Activated T-helper 17 cell treated with anti-CD3 and anti-CD28 coated beads, Interleukin-2, amount 50 U/mL, for 72 hours (primary cell): ENCODE measurements around the gene KLHL26. TPM values are rescaled to one million over a fixed set of nuclear protein-coding genes. Genes with fewer than 3 reads are reported as not detected.
"Not testable (repeated sequence)": the region's sequence is repeated elsewhere in the genome, so short reads cannot be mapped to it uniquely, and the experiment has no call there.

Source experiments
- ATAC-seq: fragments of 150-1000 bp; cut with Tn5 transposase; replicated peaks from 2 replicates; pipeline ENCODE4 v1.10.0; 2021; ENCODE audit warnings: mild to moderate bottlenecking, moderate library complexity
- H3K27ac Mint-ChIP-seq: one replicate; pipeline ENCODE4 v1.8.0; 2022; ENCODE audit warnings: mixed read lengths
- H3K27me3 Mint-ChIP-seq: one replicate; pipeline ENCODE4 v1.8.0; 2022; ENCODE audit warnings: mixed read lengths
- H3K36me3 Mint-ChIP-seq: one replicate; pipeline ENCODE4 v1.8.0; 2022; ENCODE audit warnings: low read depth, mild to moderate bottlenecking, mixed read lengths
- H3K4me1 Mint-ChIP-seq: one replicate; pipeline ENCODE4 v1.8.0; 2022; ENCODE audit warnings: mixed read lengths
- H3K4me3 Mint-ChIP-seq: one replicate; pipeline ENCODE4 v1.8.0; 2022; ENCODE audit warnings: mild to moderate bottlenecking, mixed read lengths
- H3K9me3 Mint-ChIP-seq: one replicate; pipeline ENCODE4 v1.8.0; 2022; ENCODE audit warnings: mixed read lengths
- total RNA-seq, 2 donors: library from RNA; stranded (reverse); gene quantifications; one replicate each; pipeline ENCODE4 v1.2.3, GENCODE V29; 2022

Gene KLHL26
- total RNA-seq, 2 donors from 2014 or later = 10.6 to 11.4 TPM

DNA sequence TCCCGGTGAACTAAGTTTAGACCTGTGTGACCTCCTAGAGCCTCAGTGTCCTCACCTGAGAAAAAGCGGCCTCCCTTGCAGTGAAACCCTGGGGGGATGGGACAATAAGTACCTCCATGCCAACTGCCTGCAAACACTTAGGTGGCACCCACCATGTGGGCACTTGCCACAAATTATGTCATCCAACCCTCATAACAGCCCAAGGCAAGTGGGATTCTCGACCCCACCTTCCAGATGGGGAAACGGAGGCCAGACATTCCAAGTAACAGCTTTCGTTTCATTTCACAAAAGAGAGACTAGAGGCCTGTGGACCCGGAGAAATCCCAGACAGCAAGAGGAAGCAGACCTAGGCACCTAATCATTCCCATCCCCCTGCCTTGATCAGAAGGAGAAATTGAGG, 41.4 kb upstream of the KLHL26 start:
- peaks cover 4% of the 10 kb centered on the region for H3K4me1 Mint-ChIP-seq
- H3K27ac Mint-ChIP-seq = no peak overlapping the region
- no peaks in the 10 kb centered on the region for H3K9me3 Mint-ChIP-seq
- no peak overlapping the region for H3K4me3 Mint-ChIP-seq
- no peak for ATAC-seq
- H3K27me3 Mint-ChIP-seq = no peaks in the 10 kb centered on the region
- H3K36me3 Mint-ChIP-seq = peaks cover 14% of the 10 kb centered on the region

DNA sequence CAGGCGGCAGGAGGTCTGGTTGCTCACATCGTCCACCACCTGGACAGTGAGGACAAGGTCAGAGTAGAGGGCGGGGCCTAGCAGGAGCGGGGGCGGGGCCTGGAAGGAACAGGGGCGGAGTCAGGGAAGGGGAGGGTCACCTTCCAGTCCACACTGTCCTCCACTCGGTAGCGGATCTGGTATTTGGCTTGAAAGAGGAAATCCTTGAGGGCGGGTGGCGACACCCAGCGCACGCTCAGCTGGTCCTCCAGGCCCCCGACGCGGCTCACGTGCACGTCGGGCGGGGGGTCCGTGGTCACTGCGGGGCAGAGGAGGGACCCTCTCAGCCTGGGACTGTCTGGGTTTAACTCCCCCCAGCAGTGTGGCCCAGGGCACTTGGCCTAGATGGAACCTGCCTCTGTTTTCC, 40.1 kb upstream of the KLHL26 start:
- H3K4me1 Mint-ChIP-seq = peaks cover 4% of the 10 kb centered on the region
- ATAC-seq = no peak

DNA sequence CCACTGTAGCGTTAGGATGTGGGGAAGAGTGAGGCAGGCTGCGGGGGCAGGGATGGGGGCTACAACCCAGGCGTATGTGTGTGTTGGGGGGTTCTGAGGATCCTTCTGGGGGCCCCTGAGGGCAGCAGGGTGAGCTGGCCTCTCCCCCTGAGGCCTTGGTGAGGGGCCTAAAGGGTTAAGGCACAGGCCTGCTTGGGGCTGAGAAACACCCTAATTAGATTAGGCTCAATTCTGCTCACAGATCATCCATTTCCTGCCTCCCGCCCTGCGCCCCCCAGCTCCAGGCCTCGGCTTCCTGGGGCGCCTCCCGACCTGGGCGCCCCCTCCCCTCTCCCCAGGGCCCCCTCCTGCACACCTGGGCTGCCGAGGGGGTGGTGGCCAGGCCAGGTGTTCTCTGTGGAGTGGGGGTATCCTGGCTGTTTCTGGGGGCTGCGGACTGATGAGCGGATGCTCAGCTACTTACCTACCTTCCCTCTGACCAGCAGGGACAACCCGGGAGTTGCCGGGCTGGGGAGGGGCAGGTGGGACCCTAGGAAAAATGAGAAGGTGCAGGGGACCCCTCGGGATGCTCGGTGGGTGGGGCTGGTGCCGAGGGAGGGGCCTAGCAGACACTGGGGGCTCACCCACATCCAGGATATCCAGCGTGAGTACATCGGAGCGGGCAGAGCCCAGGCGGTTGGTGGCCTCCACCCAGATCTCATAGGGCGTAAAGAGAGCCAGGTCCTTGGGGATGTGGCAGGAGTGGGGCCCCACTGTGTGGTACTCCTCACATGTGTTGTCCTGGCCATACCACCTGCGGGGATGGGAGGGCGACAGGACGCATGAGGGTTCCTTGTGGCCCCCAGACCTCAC, 38.8 kb upstream of the KLHL26 start:
- Mint-ChIP-seq H3K36me3 (no peaks in the 10 kb centered on the region), H3K4me3 (no peak overlapping the region), H3K27ac (no peak overlapping the region), H3K27me3 (peaks cover 7% of the 10 kb centered on the region), H3K4me1 (peaks cover 7% of the 10 kb centered on the region), H3K9me3 (no peaks in the 10 kb centered on the region)
- ATAC-seq = no peak

More for the DNA sequence above, 40.1 kb upstream of the KLHL26 start:
- Mint-ChIP-seq H3K4me3 (no peak overlapping the region), H3K27me3 (peaks cover 3% of the 10 kb centered on the region), H3K36me3 (peaks cover 1% of the 10 kb centered on the region), H3K27ac (no peak overlapping the region), H3K9me3 (no peaks in the 10 kb centered on the region)

DNA sequence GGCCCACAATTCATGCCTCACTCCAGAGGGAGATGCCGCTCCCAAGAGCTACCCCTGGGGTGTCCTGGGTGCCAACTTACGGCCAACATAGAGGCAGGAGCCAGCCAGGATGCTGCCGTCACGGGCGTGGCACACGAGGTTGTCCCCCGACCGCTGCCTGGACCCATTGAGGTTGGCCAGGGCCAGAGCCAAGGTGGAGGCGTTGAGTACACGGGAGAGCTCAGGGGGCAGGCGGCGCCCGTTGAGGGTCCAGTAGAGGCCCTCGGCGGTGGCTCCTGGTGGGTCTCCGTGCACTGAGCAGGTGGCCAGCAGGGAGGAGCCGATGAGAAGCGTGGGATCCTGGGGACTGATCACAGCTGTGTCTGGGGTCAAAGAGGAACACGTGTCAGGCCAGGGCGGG, 37.3 kb upstream of the KLHL26 start:
- Mint-ChIP-seq H3K4me3 (no peak overlapping the region), H3K9me3 (no peaks in the 10 kb centered on the region), H3K36me3 (no peaks in the 10 kb centered on the region), H3K27me3 (peaks cover 11% of the 10 kb centered on the region), H3K27ac (no peak overlapping the region), H3K4me1 (peaks cover 10% of the 10 kb centered on the region)
- ATAC-seq = no peak

DNA sequence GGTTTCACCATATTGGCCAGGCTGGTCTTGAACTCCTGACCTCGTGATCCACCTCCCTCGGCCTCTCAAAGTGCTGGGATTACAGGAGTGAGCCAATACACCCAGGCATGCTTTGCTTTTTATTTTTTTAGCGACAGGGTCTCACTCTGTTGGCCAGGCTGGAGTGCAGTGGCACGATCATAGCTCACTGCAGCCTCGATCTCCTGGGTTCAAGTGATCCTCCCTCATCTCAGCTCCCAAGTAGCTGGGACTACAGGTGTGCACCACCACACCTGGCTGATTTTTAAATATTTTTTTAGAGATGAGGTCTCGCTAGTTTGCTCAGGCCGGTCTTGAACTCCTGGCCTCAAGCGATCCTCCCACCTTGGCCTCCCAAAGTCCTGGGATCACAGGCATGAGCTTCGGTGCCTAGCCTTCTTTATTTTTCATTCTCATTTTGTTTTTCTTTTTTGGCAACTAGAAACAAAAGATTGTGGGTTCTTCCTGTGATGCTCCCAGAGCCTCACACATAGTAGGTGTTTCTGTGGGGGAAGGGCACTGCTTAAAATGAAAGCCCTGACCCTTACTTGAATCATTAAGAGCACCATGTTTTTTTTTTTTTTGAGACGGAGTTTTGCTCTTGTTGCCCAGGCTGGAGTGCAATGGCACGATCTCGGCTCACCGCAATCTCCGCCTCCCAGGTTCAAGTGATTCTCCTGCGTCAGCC, 36.0 kb upstream of the KLHL26 start:
- H3K27me3 Mint-ChIP-seq = peaks cover 20% of the 10 kb centered on the region
- not testable (repeated sequence) for H3K27ac Mint-ChIP-seq, H3K36me3 Mint-ChIP-seq, H3K4me1 Mint-ChIP-seq, ATAC-seq, H3K9me3 Mint-ChIP-seq, H3K4me3 Mint-ChIP-seq

DNA sequence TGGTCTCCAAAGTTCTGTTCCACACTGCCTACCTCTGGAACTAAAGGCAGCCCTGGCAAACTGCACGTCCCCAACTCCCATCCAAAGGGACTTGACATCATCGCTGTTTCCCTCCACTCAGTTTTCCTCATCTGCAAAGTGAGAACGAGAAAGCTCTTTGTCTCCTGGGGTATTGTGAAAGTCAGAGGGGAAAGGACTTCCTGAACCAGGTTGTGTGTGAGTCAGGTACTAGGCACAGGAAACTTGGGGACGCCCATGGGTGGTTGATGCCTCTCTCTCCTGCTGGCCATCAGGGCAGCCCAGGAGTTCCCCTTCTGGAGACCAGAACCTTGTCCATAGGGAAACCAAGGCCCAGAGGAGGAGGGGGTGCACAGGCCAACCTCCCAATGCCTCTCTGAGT, 35.0 kb upstream of the KLHL26 start:
- Mint-ChIP-seq H3K4me1 (peaks cover 10% of the 10 kb centered on the region), H3K36me3 (no peaks in the 10 kb centered on the region), H3K27ac (no peak overlapping the region), H3K27me3 (peaks cover 20% of the 10 kb centered on the region), H3K9me3 (no peaks in the 10 kb centered on the region), H3K4me3 (no peak overlapping the region)
- no peak for ATAC-seq

DNA sequence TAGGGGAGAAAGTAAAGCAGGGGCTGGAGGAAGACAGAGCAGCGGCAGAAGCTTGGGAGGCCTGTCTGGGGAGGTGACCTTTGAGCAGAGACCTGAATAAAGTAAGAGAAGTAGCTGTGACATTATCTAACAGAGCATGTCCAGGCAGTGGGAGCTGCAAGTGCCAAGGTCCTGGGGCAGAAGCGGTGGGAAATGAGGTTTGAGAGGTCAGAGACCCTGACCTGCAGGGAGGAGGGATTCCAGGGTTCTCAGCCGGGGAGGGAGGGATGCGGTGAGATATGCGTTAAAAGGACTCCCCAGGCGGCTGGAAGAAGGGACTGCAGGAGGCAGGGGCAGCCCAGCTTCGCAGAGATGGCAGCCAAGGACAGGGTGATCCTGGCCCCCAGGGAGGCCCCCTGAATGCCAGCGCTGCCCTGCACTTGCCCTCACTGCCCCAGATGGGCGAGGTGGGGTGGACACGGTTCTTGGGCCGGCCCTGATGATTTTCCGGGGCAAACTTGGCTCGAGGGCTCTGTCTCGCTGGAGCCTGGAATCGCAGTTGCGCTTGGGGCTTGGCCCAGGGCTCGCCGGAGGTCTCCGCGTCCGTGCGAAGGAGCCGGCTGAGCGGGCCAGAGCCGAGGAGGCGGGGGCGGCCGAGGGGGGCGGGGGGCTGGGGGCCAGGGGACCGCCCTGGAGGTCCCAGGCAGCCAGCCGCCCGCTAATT, 33.4 kb upstream of the KLHL26 start:
- Mint-ChIP-seq H3K27me3 (peaks cover 26% of the 10 kb centered on the region), H3K27ac (no peak overlapping the region), H3K4me1 (peaks cover 10% of the 10 kb centered on the region), H3K9me3 (no peaks in the 10 kb centered on the region), H3K4me3 (no peak overlapping the region), H3K36me3 (no peaks in the 10 kb centered on the region)
- peak; percentile 42 for ATAC-seq

DNA sequence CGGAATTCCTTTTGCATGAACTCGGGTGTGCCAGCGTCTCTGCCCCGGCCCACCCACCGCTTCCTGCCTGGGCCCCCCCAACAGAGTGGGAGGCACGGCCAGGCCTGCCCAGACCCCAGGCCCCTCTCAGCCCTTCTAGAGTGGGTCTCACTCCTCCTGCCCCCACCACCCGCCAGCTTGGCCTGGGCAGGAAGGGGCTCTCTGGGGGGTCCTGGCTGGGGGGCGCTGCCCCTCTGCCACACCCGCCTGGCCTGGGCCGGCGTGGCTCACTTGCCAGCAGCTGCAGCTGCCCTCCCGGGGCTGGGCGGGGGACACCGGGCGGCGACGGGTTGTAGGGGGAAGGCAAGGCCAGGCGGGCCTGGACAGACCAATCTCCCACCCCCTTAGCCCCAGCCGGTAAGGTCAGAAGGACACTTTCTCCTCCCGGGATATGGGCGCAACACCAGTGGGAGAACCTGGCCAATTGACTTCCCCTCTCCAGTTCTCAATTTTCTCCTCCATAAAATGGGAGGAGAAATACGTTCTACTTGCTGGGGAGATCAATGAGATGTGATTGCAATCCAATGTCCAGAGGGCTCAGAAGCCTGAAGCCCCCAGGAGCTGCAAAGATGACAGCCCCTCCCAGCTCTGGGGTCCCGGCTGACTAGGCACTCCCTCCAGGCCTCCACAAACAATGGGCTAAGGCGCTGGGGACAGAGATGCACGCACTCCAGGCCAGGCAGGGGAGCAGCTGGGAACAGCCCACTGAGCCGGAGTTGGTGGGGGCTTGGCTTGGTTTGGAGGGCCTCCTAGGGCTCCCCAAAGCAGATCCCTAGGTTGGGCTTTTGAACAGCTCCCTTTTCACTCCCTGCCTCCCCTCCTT, 32.6 kb upstream of the KLHL26 start:
- no peak for ATAC-seq
- H3K27ac Mint-ChIP-seq = no peak overlapping the region
- H3K36me3 Mint-ChIP-seq = no peaks in the 10 kb centered on the region
- H3K4me3 Mint-ChIP-seq = no peak overlapping the region
- no peaks in the 10 kb centered on the region for H3K9me3 Mint-ChIP-seq
- H3K27me3 Mint-ChIP-seq = peaks cover 33% of the 10 kb centered on the region
- peaks cover 10% of the 10 kb centered on the region for H3K4me1 Mint-ChIP-seq

DNA sequence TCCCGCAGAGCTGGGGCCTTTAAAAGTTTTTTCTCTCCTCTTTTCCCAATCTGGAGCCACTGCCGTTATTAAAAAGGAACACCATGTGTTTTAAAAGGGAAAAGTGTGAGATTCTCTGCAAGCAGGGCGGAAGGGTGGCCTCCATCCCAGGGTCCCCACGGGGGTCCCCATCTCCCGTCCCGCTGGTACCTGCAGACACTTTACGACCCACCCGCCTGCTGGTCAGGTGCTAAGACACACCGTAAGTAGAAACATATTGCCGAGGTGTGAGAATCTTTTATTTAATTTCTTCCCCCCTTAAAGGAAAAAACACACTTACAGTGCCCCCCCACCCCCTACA, 32.0 kb upstream of the KLHL26 start:
- Mint-ChIP-seq H3K9me3 (no peaks in the 10 kb centered on the region), H3K36me3 (no peaks in the 10 kb centered on the region), H3K4me1 (peaks cover 10% of the 10 kb centered on the region), H3K27ac (no peak overlapping the region), H3K4me3 (no peak overlapping the region), H3K27me3 (peaks cover 39% of the 10 kb centered on the region)
- ATAC-seq = no peak

DNA sequence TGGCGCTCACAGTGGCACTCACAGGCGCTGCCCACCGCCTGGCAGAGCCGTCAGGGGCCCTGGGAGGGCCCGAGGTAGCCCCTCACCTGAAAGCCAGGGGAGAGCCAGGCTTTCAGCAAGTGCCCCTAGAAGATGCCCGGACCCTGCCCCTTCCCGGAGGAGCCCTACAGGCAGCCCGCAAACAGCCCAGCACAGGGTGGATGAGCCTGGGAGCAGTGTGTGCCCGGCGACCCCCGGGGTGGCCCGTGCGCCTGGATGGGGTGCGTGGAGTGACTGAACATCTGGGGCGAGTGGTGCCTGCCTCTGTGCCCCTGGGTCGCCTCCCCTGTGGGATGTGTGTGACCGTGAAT, 31.7 kb upstream of the KLHL26 start:
- ATAC-seq = no peak
- Mint-ChIP-seq H3K4me3 (no peak overlapping the region), H3K27ac (no peak overlapping the region), H3K36me3 (no peaks in the 10 kb centered on the region), H3K4me1 (peaks cover 10% of the 10 kb centered on the region), H3K9me3 (no peaks in the 10 kb centered on the region), H3K27me3 (peaks cover 40% of the 10 kb centered on the region)

DNA sequence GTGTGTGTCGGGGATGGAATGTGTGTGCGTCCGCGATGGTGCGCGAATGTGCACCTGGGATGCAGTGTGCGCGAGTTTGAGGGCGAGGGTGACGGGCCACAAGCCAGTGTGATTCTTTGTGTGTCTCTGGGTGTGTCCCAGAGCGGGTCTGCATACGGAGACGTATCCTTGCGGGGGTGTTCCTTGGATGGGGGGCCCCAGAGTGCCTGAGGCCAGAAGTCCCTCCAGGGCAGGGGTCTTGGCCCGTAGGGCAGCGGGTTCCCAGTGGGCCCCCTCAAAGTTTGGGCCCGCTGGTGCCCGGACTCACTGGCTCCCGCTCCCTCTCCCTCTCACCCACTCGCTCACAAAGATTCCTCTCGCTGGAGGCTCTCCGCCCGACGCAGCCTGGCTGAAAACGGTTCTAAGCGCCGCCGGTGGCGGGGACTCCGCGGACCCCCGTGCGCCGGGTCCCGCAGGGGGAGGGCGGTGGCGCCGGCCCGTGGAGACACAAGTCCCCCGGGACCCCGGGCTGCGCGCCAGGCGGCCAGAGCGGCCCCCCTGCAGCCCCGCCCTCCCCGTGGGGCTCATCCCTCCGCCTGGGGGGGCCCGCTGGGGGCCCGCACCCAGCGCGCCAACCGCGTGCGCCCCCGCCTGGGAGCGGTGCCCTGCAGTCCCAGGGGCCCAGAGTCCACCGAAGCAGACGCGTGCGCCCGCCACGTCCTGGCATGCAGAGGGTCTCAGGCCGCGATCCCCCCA, 31.1 kb upstream of the KLHL26 start:
- no peak overlapping the region for H3K27ac Mint-ChIP-seq
- ATAC-seq = no peak
- H3K4me1 Mint-ChIP-seq = peaks cover 10% of the 10 kb centered on the region
- peaks cover 40% of the 10 kb centered on the region for H3K27me3 Mint-ChIP-seq
- H3K9me3 Mint-ChIP-seq = no peaks in the 10 kb centered on the region
- H3K36me3 Mint-ChIP-seq = no peaks in the 10 kb centered on the region
- no peak overlapping the region for H3K4me3 Mint-ChIP-seq

DNA sequence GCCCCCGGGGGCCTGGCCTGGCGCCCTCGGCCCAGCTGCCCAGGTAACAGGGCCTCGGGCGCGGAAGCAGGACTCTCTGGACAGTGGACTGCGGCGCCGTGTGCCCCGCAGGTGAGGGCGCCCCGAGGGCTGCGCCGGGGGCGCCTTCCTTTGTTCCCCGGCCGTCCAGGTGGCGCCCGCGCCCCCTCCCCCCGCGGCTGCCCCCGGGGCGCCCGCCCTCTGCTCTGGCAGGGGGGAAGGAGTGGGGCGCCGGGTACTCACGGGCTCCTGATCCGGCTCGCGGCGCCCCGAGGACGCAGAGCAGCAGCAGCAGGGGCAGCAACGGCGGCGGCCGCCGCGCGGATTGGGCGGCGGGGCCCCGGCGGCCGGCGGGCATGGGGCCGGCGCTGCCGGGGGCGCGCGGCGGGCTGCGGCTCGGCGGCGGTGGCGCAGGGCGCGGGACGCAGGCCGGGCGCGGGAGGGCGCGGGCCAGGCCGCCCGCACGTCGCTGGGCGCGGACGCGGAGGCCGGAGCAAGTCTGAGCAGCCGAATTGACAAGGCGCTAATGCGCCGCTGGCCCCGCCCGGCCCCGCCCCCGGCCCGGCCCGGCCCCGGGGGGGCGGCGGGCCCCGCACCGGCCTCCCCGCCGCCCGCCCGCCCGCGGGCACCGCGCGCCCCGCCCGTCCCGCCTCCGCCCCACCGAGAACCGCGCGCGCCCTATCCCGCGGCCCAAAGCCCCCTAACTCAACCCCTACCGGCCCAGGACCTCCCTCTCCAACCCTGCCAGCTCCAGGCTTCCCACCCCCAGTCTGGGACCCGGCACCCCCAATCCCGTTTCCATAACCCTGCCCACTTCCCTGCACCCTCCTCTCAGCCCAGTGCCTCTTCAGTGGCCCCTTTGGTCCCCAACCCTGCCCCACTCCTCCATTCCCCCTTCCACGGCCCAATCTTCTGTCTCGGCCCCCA, 30.3 kb upstream of the KLHL26 start, which contains the start of gene CRLF1:
Gene CRLF1 (minus strand): TSS at position 519 of the 945 bp plus-strand sequence. CDS start 143 bp downstream, at position 376.
- H3K27me3 Mint-ChIP-seq = peaks cover 44% of the 10 kb centered on the region
- no peaks in the 10 kb centered on the region for H3K36me3 Mint-ChIP-seq
- ATAC-seq = no peak
- no peak within 1 kb of the TSS for H3K27ac Mint-ChIP-seq
- H3K9me3 Mint-ChIP-seq = no peaks in the 10 kb centered on the region
- H3K4me1 Mint-ChIP-seq = peaks cover 15% of the 10 kb centered on the region
- H3K4me3 Mint-ChIP-seq = peak within 1 kb of the TSS; percentile 5
